GM21526 (cell line): Measurements from ENCODE around the gene CEACAM3.
"Not testable (repeated sequence)": the region's sequence is repeated elsewhere in the genome, so short reads cannot be mapped to it uniquely, and the experiment has no call there.

Source experiments
- ATAC-seq: cut with Tn5 transposase; IDR thresholded peaks from one replicate; pipeline ENCODE4 v1.9.1; 2021; ENCODE audit warnings: moderate library complexity; ENCODE audit not compliant: unreplicated experiment, low FRiP score

CEACAM3 gene

GRCh38 chr19:41796362-41796761 is at the start of gene CEACAM3:
TSS of gene CEACAM3 (plus strand) at chr19:41796587. CDS start at chr19:41796678, 91 bp downstream.
- no peak for ATAC-seq

- ATAC-seq = no peak
Measured at GRCh38 chr19:41746593-41747227, 49.7 kb upstream of the CEACAM3 start.

- ATAC-seq = no peak
Measured at GRCh38 chr19:41748012-41748411, 48.4 kb upstream of the CEACAM3 start.

GRCh38 chr19:41750248-41751134 is 45.9 kb upstream of the CEACAM3 start:
- ATAC-seq = not testable (repeated sequence)

- no peak for ATAC-seq
Measured at GRCh38 chr19:41753159-41753558, 43.2 kb upstream of the CEACAM3 start.

GRCh38 chr19:41753936-41754529 is 42.4 kb upstream of the CEACAM3 start:
- no peak for ATAC-seq

- no peak for ATAC-seq
Measured at GRCh38 chr19:41755328-41755913, 41.0 kb upstream of the CEACAM3 start, which contains the start of gene CEACAM6. TSS of gene CEACAM6 (plus strand) at chr19:41755530. CDS start at chr19:41755639, 109 bp downstream.

- no peak for ATAC-seq
Measured at GRCh38 chr19:41758846-41759245, 37.5 kb upstream of the CEACAM3 start.

- no peak for ATAC-seq
Measured at GRCh38 chr19:41767115-41767514, 29.3 kb upstream of the CEACAM3 start.

GRCh38 chr19:41768105-41768504 is 28.3 kb upstream of the CEACAM3 start:
- not testable (repeated sequence) for ATAC-seq

- ATAC-seq = no peak
Measured at GRCh38 chr19:41769608-41770007, 26.8 kb upstream of the CEACAM3 start.

GRCh38 chr19:41771410-41771809 is 25.0 kb upstream of the CEACAM3 start:
- ATAC-seq = no peak

GRCh38 chr19:41774515-41774980 is 21.8 kb upstream of the CEACAM3 start:
- no peak for ATAC-seq

- no peak for ATAC-seq
Measured at GRCh38 chr19:41776700-41777099, 19.7 kb upstream of the CEACAM3 start.

- no peak for ATAC-seq
Measured at GRCh38 chr19:41783612-41784011, 12.8 kb upstream of the CEACAM3 start.

GRCh38 chr19:41784312-41784711 is 12.1 kb upstream of the CEACAM3 start:
- no peak for ATAC-seq

GRCh38 chr19:41784743-41785142 is 11.6 kb upstream of the CEACAM3 start:
- no peak for ATAC-seq

- ATAC-seq = no peak
Measured at GRCh38 chr19:41785653-41786052, 10.7 kb upstream of the CEACAM3 start.

GRCh38 chr19:41787055-41787454 is 9.3 kb upstream of the CEACAM3 start:
- ATAC-seq = no peak

GRCh38 chr19:41788518-41788917 is 7.9 kb upstream of the CEACAM3 start:
- ATAC-seq = not testable (repeated sequence)

GRCh38 chr19:41789053-41789452 is 7.3 kb upstream of the CEACAM3 start:
- ATAC-seq = not testable (repeated sequence)
